ENCODE results near the gene NAPA.

The NAPA gene

GRCh38 chr19:47526798-47527197 is 11.9 kb upstream of the NAPA start:
- FAIRE-seq (no peak), DNase-seq (ENCODE audit: insufficient read length, low spot score) (no peak)

- FAIRE-seq: no peak
- no peak for DNase-seq (ENCODE audit: insufficient read length, low spot score)
These were observed 8.6 kb upstream of the NAPA start for GRCh38 chr19:47523473-47523872.

GRCh38 chr19:47521473-47522180 is 6.8 kb upstream of the NAPA start:
- no peak for FAIRE-seq
- no peak for DNase-seq (ENCODE audit: insufficient read length, low spot score)

- FAIRE-seq (no peak), DNase-seq (ENCODE audit: insufficient read length, low spot score) (no peak)
These were observed 6.0 kb upstream of the NAPA start for GRCh38 chr19:47520839-47521238.

- FAIRE-seq (no peak), DNase-seq (ENCODE audit: insufficient read length, low spot score) (no peak)
These were observed 5.5 kb upstream of the NAPA start for GRCh38 chr19:47520343-47520806.

- FAIRE-seq (no peak), DNase-seq (ENCODE audit: insufficient read length, low spot score) (no peak)
These were observed 4.0 kb upstream of the NAPA start for GRCh38 chr19:47518854-47519253.

- DNase-seq (ENCODE audit: insufficient read length, low spot score) (peak; percentile 56), FAIRE-seq (peak; percentile 96)
These were observed 3.3 kb upstream of the NAPA start for GRCh38 chr19:47518139-47518538.

GRCh38 chr19:47514151-47514868 is 553 bp downstream of the NAPA start:
- no peak for FAIRE-seq
- no peak for DNase-seq (ENCODE audit: insufficient read length, low spot score)

- no peak for FAIRE-seq
- no peak for DNase-seq (ENCODE audit: insufficient read length, low spot score)
These were observed 1.9 kb downstream of the NAPA start for GRCh38 chr19:47512948-47513319.

- peak; percentile 35 for FAIRE-seq
- DNase-seq (ENCODE audit: insufficient read length, low spot score): no peak
These were observed 2.5 kb downstream of the NAPA start for GRCh38 chr19:47512183-47512947.

- FAIRE-seq (no peak), DNase-seq (ENCODE audit: insufficient read length, low spot score) (no peak)
These were observed 3.2 kb downstream of the NAPA start for GRCh38 chr19:47511681-47512080.

GRCh38 chr19:47511128-47511517 is 3.7 kb downstream of the NAPA start:
- no peak for FAIRE-seq

GRCh38 chr19:47510516-47511127 is 4.2 kb downstream of the NAPA start:
- DNase-seq (ENCODE audit: insufficient read length, low spot score) (no peak), FAIRE-seq (no peak)

More at GRCh38 chr19:47511128-47511517, 3.7 kb downstream of the NAPA start:
- no peak for DNase-seq (ENCODE audit: insufficient read length, low spot score)

- DNase-seq (ENCODE audit: insufficient read length, low spot score) (no peak), FAIRE-seq (no peak)
These were observed 4.9 kb downstream of the NAPA start for GRCh38 chr19:47509973-47510372.

- FAIRE-seq (no peak), DNase-seq (ENCODE audit: insufficient read length, low spot score) (no peak)
These were observed 5.6 kb downstream of the NAPA start for GRCh38 chr19:47509170-47509847.

GRCh38 chr19:47508721-47509120 is 6.1 kb downstream of the NAPA start:
- DNase-seq (ENCODE audit: insufficient read length, low spot score): no peak

GRCh38 chr19:47507924-47508553 is 6.8 kb downstream of the NAPA start:
- no peak for FAIRE-seq
- DNase-seq (ENCODE audit: insufficient read length, low spot score): no peak

More at GRCh38 chr19:47508721-47509120, 6.1 kb downstream of the NAPA start:
- no peak for FAIRE-seq

- FAIRE-seq (no peak), DNase-seq (ENCODE audit: insufficient read length, low spot score) (no peak)
These were observed 7.9 kb downstream of the NAPA start for GRCh38 chr19:47507012-47507411.

GRCh38 chr19:47506459-47506858 is 8.4 kb downstream of the NAPA start:
- FAIRE-seq (no peak), DNase-seq (ENCODE audit: insufficient read length, low spot score) (no peak)

- FAIRE-seq (no peak), DNase-seq (ENCODE audit: insufficient read length, low spot score) (no peak)
These were observed 9.4 kb downstream of the NAPA start for GRCh38 chr19:47505506-47505905.
